Neural progenitor cell (in vitro differentiated cells): ENCODE results near the gene ERC2. TPM values are rescaled to one million over a fixed set of nuclear protein-coding genes. Genes with fewer than 3 reads are reported as not detected.

Experiments used
- DNase-seq: peaks from one replicate; pipeline ENCODE4 v3.0.0-alpha.2; 2016; ENCODE audit warnings: low spot score
- H2AFZ ChIP-seq: fragments of 200-600 bp; sonication (generic); replicated peaks from 2 replicates; pipeline ENCODE4 v1.6.1; 2016; ENCODE audit warnings: antibody characterized with exemption
- H3F3A ChIP-seq: fragments of 200-600 bp; sonication (generic); 2 replicates; pipeline ENCODE4 v1.6.1; 2016; ENCODE audit warnings: antibody characterized with exemption, low read depth
- H3K27ac ChIP-seq: fragments of 200-600 bp; sonication (generic); 2 replicates; pipeline ENCODE4 v1.5.1; 2016; ENCODE audit warnings: mild to moderate bottlenecking
- H3K27me3 ChIP-seq: fragments of 200-600 bp; sonication (generic); 2 replicates; pipeline ENCODE4 v1.6.1; 2016; ENCODE audit warnings: mild to moderate bottlenecking, moderate library complexity
- H3K36me3 ChIP-seq: fragments of 200-600 bp; sonication (generic); 2 replicates; pipeline ENCODE4 v1.5.1; 2016
- H3K4me1 ChIP-seq: fragments of 200-600 bp; sonication (generic); 2 replicates; pipeline ENCODE4 v1.6.1; 2016; ENCODE audit warnings: mixed run types
- H3K4me2 ChIP-seq: fragments of 200-600 bp; sonication (generic); 2 replicates; pipeline ENCODE4 v1.6.1; 2016
- H3K4me3 ChIP-seq: fragments of 200-600 bp; sonication (generic); 2 replicates; pipeline ENCODE4 v1.5.1; 2016
- H3K79me2 ChIP-seq: fragments of 200-600 bp; sonication (generic); 2 replicates; pipeline ENCODE4 v1.6.1; 2016; ENCODE audit warnings: low read depth
- H3K9ac ChIP-seq: fragments of 200-600 bp; sonication (generic); 2 replicates; pipeline ENCODE4 v1.6.1; 2016
- H3K9me3 ChIP-seq: fragments of 200-600 bp; sonication (generic); 2 replicates; pipeline ENCODE4 v1.5.1; 2016; ENCODE audit warnings: low read depth
- H4K20me1 ChIP-seq: fragments of 200-600 bp; sonication (generic); 2 replicates; pipeline ENCODE4 v1.6.1; 2016; ENCODE audit warnings: low read depth
- H3K27ac Mint-ChIP-seq: 3 replicates; pipeline ENCODE4 v1.8.0; 2021; ENCODE audit warnings: mixed read lengths
- H3K27me3 Mint-ChIP-seq: 2 replicates; pipeline ENCODE4 v1.8.0; 2022; ENCODE audit warnings: low read depth, mild to moderate bottlenecking, inconsistent platforms, moderate library complexity, mixed read lengths; ENCODE audit not compliant: insufficient read depth
- H3K36me3 Mint-ChIP-seq: 3 replicates; pipeline ENCODE4 v1.8.0; 2021; ENCODE audit warnings: mixed read lengths
- H3K4me1 Mint-ChIP-seq: 3 replicates; pipeline ENCODE4 v1.8.0; 2021; ENCODE audit warnings: mixed read lengths
- H3K4me3 Mint-ChIP-seq: 3 replicates; pipeline ENCODE4 v1.8.0; 2021; ENCODE audit warnings: mild to moderate bottlenecking, moderate library complexity, mixed read lengths
- H3K9me3 Mint-ChIP-seq: 3 replicates; pipeline ENCODE4 v1.8.0; 2020; ENCODE audit warnings: mixed read lengths
- CTCF ChIP-seq: fragments of 200-600 bp; sonication (generic); IDR thresholded peaks from 2 replicates; pipeline ENCODE4 v1.5.1; 2017; ENCODE audit warnings: antibody characterized with exemption, mild to moderate bottlenecking
- EZH2 ChIP-seq: fragments of 200-600 bp; sonication (generic); IDR thresholded peaks from 2 replicates; pipeline ENCODE4 v1.6.1; 2017; ENCODE audit warnings: antibody characterized with exemption, mild to moderate bottlenecking, moderate library complexity
- EZH2phosphoT487 ChIP-seq: fragments of 200-600 bp; sonication (generic); IDR thresholded peaks from 2 replicates; pipeline ENCODE4 v1.6.1; 2017; ENCODE audit warnings: antibody characterized with exemption
- total RNA-seq: library from RNA; depleted of rRNA; stranded (reverse); fragments of >200 nt; gene quantifications from 2 replicates; pipeline ENCODE4 v1.2.3, GENCODE V29; 2015; ENCODE audit warnings: low replicate concordance

ERC2 gene
- total RNA-seq, 1 donor from 2014 or later, result 24.8 TPM

GRCh38 chr3:55637906-55638638 lies 830.2 kb downstream of the ERC2 start:
- H3K9ac ChIP-seq, result no peak overlapping the region
- no peaks in the 10 kb centered on the region for H3K9me3 ChIP-seq
- no peaks in the 10 kb centered on the region for H3K79me2 ChIP-seq
- H3K4me1 ChIP-seq, result no peaks in the 10 kb centered on the region
- H3K36me3 ChIP-seq, result no peaks in the 10 kb centered on the region
- H3K27ac Mint-ChIP-seq, result no peak overlapping the region
- H2AFZ ChIP-seq, result no peak overlapping the region
- no peak overlapping the region for H3K4me2 ChIP-seq
- no peaks in the 10 kb centered on the region for H3F3A ChIP-seq
- peaks cover 4% of the 10 kb centered on the region for H3K27me3 Mint-ChIP-seq
- DNase-seq, result no peak
- no peak overlapping the region for H3K27ac ChIP-seq
- H3K4me3 ChIP-seq, result no peak overlapping the region
- H3K9me3 Mint-ChIP-seq, result no peaks in the 10 kb centered on the region
- H4K20me1 ChIP-seq, result no peaks in the 10 kb centered on the region
- H3K4me3 Mint-ChIP-seq, result no peak overlapping the region
- H3K4me1 Mint-ChIP-seq, result peaks cover 5% of the 10 kb centered on the region
- H3K36me3 Mint-ChIP-seq, result no peaks in the 10 kb centered on the region
- TF ChIP-seq EZH2 (no peak), CTCF (no peak), EZH2phosphoT487 (no peak)
- H3K27me3 ChIP-seq, result no peaks in the 10 kb centered on the region

- no peak overlapping the region for H3K27ac ChIP-seq
- no peak overlapping the region for H3K4me3 Mint-ChIP-seq
- H3K27me3 Mint-ChIP-seq, result peaks cover 4% of the 10 kb centered on the region
- DNase-seq, result no peak
- no peaks in the 10 kb centered on the region for H3K9me3 ChIP-seq
- peaks cover 5% of the 10 kb centered on the region for H3K4me1 Mint-ChIP-seq
- no peak overlapping the region for H3K4me3 ChIP-seq
- H3K9ac ChIP-seq, result no peak overlapping the region
- no peaks in the 10 kb centered on the region for H3K4me1 ChIP-seq
- no peaks in the 10 kb centered on the region for H3K79me2 ChIP-seq
- H3K36me3 Mint-ChIP-seq, result no peaks in the 10 kb centered on the region
- no peaks in the 10 kb centered on the region for H3F3A ChIP-seq
- TF ChIP-seq CTCF (no peak), EZH2phosphoT487 (no peak), EZH2 (no peak)
- no peaks in the 10 kb centered on the region for H3K27me3 ChIP-seq
- no peaks in the 10 kb centered on the region for H3K36me3 ChIP-seq
- H2AFZ ChIP-seq, result no peak overlapping the region
- H3K27ac Mint-ChIP-seq, result no peak overlapping the region
- H3K4me2 ChIP-seq, result no peak overlapping the region
- no peaks in the 10 kb centered on the region for H3K9me3 Mint-ChIP-seq
- no peaks in the 10 kb centered on the region for H4K20me1 ChIP-seq
Measured at GRCh38 chr3:55636300-55637195, 831.7 kb downstream of the ERC2 start.

GRCh38 chr3:55634345-55634744 lies 833.9 kb downstream of the ERC2 start:
- Histone ChIP-seq H3F3A (no peaks in the 10 kb centered on the region), H3K4me1 (peaks cover 8% of the 10 kb centered on the region), H3K9me3 (no peaks in the 10 kb centered on the region), H2AFZ (no peak overlapping the region), H3K27me3 (no peaks in the 10 kb centered on the region), H3K79me2 (no peaks in the 10 kb centered on the region), H3K36me3 (no peaks in the 10 kb centered on the region), H3K9ac (no peak overlapping the region), H4K20me1 (no peaks in the 10 kb centered on the region), H3K27ac (no peak overlapping the region), H3K4me3 (no peak overlapping the region), H3K4me2 (no peak overlapping the region)
- H3K4me3 Mint-ChIP-seq, result no peak overlapping the region
- no peak overlapping the region for H3K27ac Mint-ChIP-seq
- no peaks in the 10 kb centered on the region for H3K4me1 Mint-ChIP-seq
- DNase-seq, result no peak
- TF ChIP-seq EZH2phosphoT487, result no peak
- no peak for TF ChIP-seq EZH2
- TF ChIP-seq CTCF, result no peak
- H3K36me3 Mint-ChIP-seq, result no peaks in the 10 kb centered on the region
- peaks cover 2% of the 10 kb centered on the region for H3K27me3 Mint-ChIP-seq
- H3K9me3 Mint-ChIP-seq, result no peaks in the 10 kb centered on the region
